ENCODE results near the gene TSPAN9. TPM values are rescaled to one million over a fixed set of nuclear protein-coding genes. Genes with fewer than 3 reads are reported as not detected.

TSPAN9 gene
- total RNA-seq, 4 donors from 2014 or later = 27.9 to 49.1 (median 42.0) TPM

DNA sequence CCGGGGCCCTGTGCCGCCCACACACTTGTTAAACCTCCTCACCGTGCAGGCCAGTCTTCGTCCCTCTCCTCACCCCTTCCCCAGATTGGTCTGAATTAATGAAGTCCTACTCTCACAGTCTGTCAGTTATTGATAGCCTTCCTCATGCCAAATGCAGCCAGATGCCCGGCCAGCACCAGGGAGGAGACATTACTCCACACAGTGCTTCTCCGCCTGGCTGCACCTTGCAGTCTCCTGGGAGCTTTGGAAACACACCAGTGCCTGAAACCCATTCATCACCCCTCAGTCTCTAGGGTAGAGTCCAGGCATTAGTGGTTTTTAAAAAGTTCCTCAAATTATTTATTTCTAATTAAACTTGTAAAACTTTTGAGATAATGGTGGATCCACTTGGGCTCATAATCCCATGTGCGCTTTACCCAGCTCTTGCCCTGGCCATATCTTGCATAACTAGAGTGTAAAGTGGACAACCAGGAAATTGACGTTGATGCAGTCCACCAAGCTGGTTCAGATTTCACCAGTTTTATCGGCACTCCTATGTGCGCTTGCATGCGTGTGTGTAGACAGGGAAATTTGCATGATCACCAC lies 38.2 kb upstream of the TSPAN9 start:
- no peak overlapping the region for H3K4me3 ChIP-seq (ENCODE audit: low read depth, poor library complexity, severe bottlenecking)
- no peak for DNase-seq (ENCODE audit: low spot score in 2 of 2)
- intact Hi-C loops (cut with DNase I; ENCODE audit: low total_unique reads) = no loop called here
- TF ChIP-seq POLR2A (IDR thresholded peaks at IDR 0.05) = no peak
- TF ChIP-seq, protein P1, sequence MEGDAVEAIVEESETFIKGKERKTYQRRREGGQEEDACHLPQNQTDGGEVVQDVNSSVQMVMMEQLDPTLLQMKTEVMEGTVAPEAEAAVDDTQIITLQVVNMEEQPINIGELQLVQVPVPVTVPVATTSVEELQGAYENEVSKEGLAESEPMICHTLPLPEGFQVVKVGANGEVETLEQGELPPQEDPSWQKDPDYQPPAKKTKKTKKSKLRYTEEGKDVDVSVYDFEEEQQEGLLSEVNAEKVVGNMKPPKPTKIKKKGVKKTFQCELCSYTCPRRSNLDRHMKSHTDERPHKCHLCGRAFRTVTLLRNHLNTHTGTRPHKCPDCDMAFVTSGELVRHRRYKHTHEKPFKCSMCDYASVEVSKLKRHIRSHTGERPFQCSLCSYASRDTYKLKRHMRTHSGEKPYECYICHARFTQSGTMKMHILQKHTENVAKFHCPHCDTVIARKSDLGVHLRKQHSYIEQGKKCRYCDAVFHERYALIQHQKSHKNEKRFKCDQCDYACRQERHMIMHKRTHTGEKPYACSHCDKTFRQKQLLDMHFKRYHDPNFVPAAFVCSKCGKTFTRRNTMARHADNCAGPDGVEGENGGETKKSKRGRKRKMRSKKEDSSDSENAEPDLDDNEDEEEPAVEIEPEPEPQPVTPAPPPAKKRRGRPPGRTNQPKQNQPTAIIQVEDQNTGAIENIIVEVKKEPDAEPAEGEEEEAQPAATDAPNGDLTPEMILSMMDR (IDR thresholded peaks at IDR 0.05) = no peak
- 88 to 89% methylated on average over 11 of the region's 11 CpGs for WGBS, 2 donors

DNA sequence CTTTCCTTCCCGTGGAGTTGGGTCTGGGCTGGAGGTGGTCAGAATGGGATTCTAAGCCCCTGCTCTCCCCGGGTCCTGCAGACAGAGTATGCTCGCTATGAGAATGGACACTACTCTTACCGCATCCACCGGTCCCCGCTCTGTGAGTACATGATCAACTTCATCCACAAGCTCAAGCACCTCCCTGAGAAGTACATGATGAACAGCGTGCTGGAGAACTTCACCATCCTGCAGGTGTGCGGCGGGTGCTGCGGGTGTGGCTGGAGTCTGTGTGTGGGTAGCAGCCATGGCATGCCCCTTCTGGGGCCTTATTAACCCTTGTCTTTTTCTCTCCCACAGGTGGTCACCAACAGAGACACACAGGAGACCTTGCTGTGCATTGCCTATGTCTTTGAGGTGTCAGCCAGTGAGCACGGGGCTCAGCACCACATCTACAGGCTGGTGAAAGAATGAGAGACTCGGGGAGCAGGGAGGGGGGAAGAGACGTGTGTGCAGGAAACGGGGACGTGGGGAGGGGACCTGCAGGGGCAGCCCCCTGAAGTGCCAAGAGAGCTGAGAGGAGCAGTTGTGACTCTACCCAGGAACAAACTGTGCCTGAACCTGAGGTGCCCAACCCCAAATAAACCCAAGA lies 37.0 kb upstream of the TSPAN9 start:
- DNase-seq (ENCODE audit: low spot score in 2 of 2) = no peak
- H3K4me3 ChIP-seq (ENCODE audit: low read depth, poor library complexity, severe bottlenecking) = no peak overlapping the region
- intact Hi-C loops (cut with DNase I; ENCODE audit: low total_unique reads) = no loop called here
- TF ChIP-seq, protein P1 (IDR thresholded peaks at IDR 0.05) = no peak
- no peak for TF ChIP-seq POLR2A (IDR thresholded peaks at IDR 0.05)
- 89 to 90% methylated on average over 14 to 15 of the region's 15 CpGs for WGBS, 2 donors

DNA sequence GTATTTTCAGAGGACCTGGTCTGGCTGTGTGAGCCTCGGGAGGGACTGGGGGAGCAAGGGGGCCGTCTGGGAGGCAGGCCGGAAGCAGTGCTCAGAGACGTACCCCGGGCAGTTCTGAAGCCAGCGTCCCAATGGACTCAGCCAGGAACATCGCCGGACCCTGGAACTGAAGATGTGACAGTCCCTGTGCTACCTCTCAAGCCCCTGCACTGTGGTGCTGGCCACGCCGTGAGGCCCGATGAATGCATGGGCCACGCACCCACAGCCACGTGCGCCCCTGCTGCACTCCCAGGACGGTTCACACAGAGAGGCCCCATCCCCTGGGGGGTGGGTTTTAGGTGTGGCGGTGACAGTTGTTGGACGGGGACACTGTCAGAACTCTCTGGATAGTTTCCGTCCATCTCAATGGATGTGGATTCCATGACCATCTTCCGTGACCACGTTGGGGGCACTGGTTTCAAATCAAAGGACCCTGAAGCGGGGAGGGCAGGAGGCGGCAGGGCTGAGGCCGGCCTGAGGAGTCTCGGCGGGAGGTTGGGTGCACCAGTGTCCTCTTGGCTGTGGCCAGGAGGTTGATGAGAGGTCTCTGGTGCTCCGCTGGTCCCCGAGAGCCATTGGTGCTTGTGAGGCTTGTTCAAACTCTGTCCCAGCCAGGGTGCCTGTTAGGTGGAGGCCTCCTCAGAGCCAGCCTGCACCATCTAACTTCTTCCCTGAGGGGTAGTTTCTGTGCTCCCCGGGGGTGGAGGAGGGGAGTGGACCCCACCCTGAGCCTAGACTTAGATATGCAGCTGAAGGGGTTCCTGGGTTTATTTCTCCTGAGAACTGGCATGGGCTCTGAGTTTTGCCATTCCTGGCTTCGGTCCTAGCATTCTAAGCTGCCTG lies 36.3 kb upstream of the TSPAN9 start:
- DNase-seq (ENCODE audit: low spot score in 2 of 2) = no peak
- WGBS, 2 donors = 83 to 89% methylated on average over 19 to 29 of the region's 29 CpGs
- intact Hi-C loops (cut with DNase I; ENCODE audit: low total_unique reads) = no loop called here
- no peak overlapping the region for H3K4me3 ChIP-seq (ENCODE audit: low read depth, poor library complexity, severe bottlenecking)
- TF ChIP-seq, protein P1 (IDR thresholded peaks at IDR 0.05) = no peak
- no peak for TF ChIP-seq POLR2A (IDR thresholded peaks at IDR 0.05)

DNA sequence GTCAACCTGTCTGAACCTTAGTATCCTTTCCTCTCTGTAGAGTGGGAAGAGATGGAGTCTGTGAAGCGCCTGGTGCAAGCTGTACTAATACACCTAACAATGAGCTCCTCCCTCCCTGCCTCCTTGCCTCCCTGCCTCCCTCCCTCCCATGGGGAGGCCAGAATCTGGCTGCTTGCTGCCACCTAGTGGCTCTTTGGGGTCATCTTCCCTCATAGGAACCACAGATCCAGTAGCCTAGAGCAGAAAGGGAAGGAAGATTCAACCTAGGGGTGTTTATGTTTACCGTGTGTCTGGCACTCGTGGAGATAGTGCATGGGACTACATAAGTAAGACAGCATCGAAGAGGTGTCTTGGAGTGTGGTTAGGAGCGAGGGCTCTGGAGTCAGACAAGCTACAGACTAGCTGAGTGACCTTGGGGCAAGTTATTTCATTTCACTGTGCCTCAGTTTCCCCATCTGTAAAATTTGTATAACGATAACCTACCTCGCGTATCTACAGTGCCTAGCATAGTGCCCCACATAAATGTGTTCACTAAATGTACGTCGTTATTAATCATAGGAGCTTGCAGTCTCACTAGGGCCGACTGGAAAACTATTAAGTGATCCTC lies 35.5 kb upstream of the TSPAN9 start:
- H3K4me3 ChIP-seq (ENCODE audit: low read depth, poor library complexity, severe bottlenecking) = no peak overlapping the region
- 61 to 70% methylated on average over 11 of the region's 11 CpGs for WGBS, 2 donors
- no peak for TF ChIP-seq POLR2A (IDR thresholded peaks at IDR 0.05)
- TF ChIP-seq, protein P1 (IDR thresholded peaks at IDR 0.05) = no peak
- peak in 1 of 2 donors; percentile 46 for DNase-seq (ENCODE audit: low spot score in 2 of 2)
- intact Hi-C loops (cut with DNase I; ENCODE audit: low total_unique reads) = no loop called here

DNA sequence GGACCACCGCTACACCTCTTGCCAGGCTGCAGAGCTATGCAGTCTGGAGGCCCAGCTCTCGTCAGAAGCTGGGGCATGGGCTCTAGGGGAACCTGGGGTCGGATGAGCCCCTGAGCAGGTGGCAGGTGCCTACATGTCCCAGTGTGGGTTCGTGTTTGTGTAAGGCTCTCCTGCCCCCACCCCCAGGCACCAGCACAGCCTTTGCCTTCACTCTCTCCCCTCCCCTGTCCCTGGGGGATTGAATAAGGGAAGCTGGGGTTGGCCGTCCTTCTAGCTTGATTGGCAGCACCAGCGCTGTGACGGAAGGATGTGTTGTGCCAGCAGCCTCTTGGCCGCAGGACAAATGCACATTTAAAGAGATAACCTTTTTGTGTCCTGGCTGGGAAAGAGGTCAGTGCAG lies 34.8 kb upstream of the TSPAN9 start:
- intact Hi-C loops (cut with DNase I; ENCODE audit: low total_unique reads) = no loop called here

More for the DNA sequence above, 34.8 kb upstream of the TSPAN9 start:
- WGBS, 2 donors = 36 to 40% methylated on average over 7 to 8 of the region's 8 CpGs
- no peak overlapping the region for H3K4me3 ChIP-seq (ENCODE audit: low read depth, poor library complexity, severe bottlenecking)
- no peak for DNase-seq (ENCODE audit: low spot score in 2 of 2)
- TF ChIP-seq, protein P1 (IDR thresholded peaks at IDR 0.05) = no peak
- no peak for TF ChIP-seq POLR2A (IDR thresholded peaks at IDR 0.05)

All from lower leg skin (tissue), 4 donors.